Liver (tissue), 9 donors: ENCODE data around the gene AXDND1. TPM values are rescaled to one million over a fixed set of nuclear protein-coding genes. Genes with fewer than 3 reads are reported as not detected.

Experiments used
- DNase-seq: peaks from one replicate; pipeline ENCODE4 v3.0.0-alpha.2; 2017; ENCODE audit warnings: low spot score
- H3K27ac ChIP-seq, 2 donors: one replicate each; pipeline ENCODE4 v1.7.0; 2013; ENCODE audit warnings: inconsistent platforms in 2 of 2, low read length in 2 of 2, control low read depth in 1 of 2, low read depth in 1 of 2, mild to moderate bottlenecking in 1 of 2
- H3K27me3 ChIP-seq, 4 donors: one replicate each; pipeline versions ENCODE4 v1.6.1 to v1.7.0; 2013; ENCODE audit warnings: low read length in 3 of 4, inconsistent platforms in 1 of 4, mild to moderate bottlenecking in 1 of 4, moderate library complexity in 1 of 4; ENCODE audit not compliant: control insufficient read depth in 4 of 4, insufficient read depth in 4 of 4
- H3K36me3 ChIP-seq, 4 donors: one replicate each; pipeline versions ENCODE4 v1.6.1 to v1.7.0; 2013; ENCODE audit warnings: low read length in 3 of 4, mild to moderate bottlenecking in 3 of 4, low read depth in 1 of 4, moderate library complexity in 1 of 4; ENCODE audit not compliant: control insufficient read depth in 4 of 4, insufficient read depth in 3 of 4
- H3K4me1 ChIP-seq, 4 donors: one replicate each; pipeline versions ENCODE4 v1.6.1 to v1.7.0; 2013; ENCODE audit warnings: low read length in 3 of 4, mild to moderate bottlenecking in 3 of 4, moderate library complexity in 1 of 4; ENCODE audit not compliant: control insufficient read depth in 4 of 4, insufficient read depth in 4 of 4
- H3K4me3 ChIP-seq, 3 donors: one replicate each; pipeline versions ENCODE4 v1.6.1 to v1.7.0; 2013; ENCODE audit warnings: low read length in 3 of 3, control low read depth in 1 of 3, low read depth in 1 of 3, mild to moderate bottlenecking in 1 of 3
- H3K9ac ChIP-seq, 2 donors: one replicate each; pipeline ENCODE4 v1.7.0; 2013; ENCODE audit warnings: low read length in 2 of 2, mild to moderate bottlenecking in 2 of 2, moderate library complexity in 2 of 2, control low read depth in 1 of 2, low read depth in 1 of 2
- H3K9me3 ChIP-seq, 4 donors: one replicate each; pipeline versions ENCODE4 v1.6.1 to v1.7.0; 2013; ENCODE audit warnings: low read length in 3 of 4; ENCODE audit not compliant: control insufficient read depth in 4 of 4
- CTCF ChIP-seq: fragments of 150-350 bp; IDR thresholded peaks from 2 replicates; pipeline ENCODE4 v1.5.1; 2017; ENCODE audit warnings: improper control_type of control experiment, low read depth, low read length; ENCODE audit not compliant: missing input control
- EGR1 ChIP-seq, 2 donors: IDR thresholded peaks; 2 replicates each; pipeline ENCODE4 v1.6.1; 2016 to 2018; ENCODE audit warnings: antibody characterized with exemption in 2 of 2, low read depth in 2 of 2
- FOXA1 ChIP-seq: IDR thresholded peaks from 2 replicates; pipeline ENCODE4 v1.6.1; 2016; ENCODE audit warnings: antibody characterized with exemption
- FOXA2 ChIP-seq: IDR thresholded peaks from 2 replicates; pipeline ENCODE4 v1.6.1; 2016; ENCODE audit warnings: antibody characterized with exemption
- HNF4G ChIP-seq: IDR thresholded peaks from 2 replicates; pipeline ENCODE4 v1.6.1; 2016; ENCODE audit warnings: antibody characterized with exemption
- RAD21 ChIP-seq, 2 donors: IDR thresholded peaks; 2 replicates each; pipeline ENCODE4 v1.6.1; 2016; ENCODE audit warnings: antibody characterized with exemption in 2 of 2, mild to moderate bottlenecking in 2 of 2
- REST ChIP-seq: IDR thresholded peaks from 2 replicates; pipeline ENCODE4 v1.6.1; 2016; ENCODE audit warnings: antibody characterized with exemption, mild to moderate bottlenecking
- RXRA ChIP-seq, 2 donors: IDR thresholded peaks; 2 replicates each; pipeline ENCODE4 v1.6.1; 2017 to 2018; ENCODE audit warnings: antibody characterized with exemption in 2 of 2, mild to moderate bottlenecking in 1 of 2
- TAF1 ChIP-seq: conservative IDR thresholded peaks from 2 replicates; pipeline ENCODE4 v1.6.1; 2016; ENCODE audit warnings: antibody characterized with exemption, mild to moderate bottlenecking
- YY1 ChIP-seq: IDR thresholded peaks from 2 replicates; pipeline ENCODE4 v1.6.1; 2016; ENCODE audit warnings: antibody characterized with exemption, mild to moderate bottlenecking
- WGBS: extraction: QIAGEN DNeasy Blood & Tissue Kit; methylation state at CpG from one replicate; pipeline ENCODE4 v1.1.7; 2013; 5-methylcytosine and 5-hydroxymethylcytosine counted together
- polyA plus RNA-seq, 2 donors: library from polyadenylated mRNA; stranded (reverse) in 1 of 2; unstranded in 1 of 2; fragments of 200-250 nt in 1 of 2; fragments of >200 nt in 1 of 2; fragmentation: Nextera tagmentation in 1 of 2; extraction: Ambion mirVana in 1 of 2; gene quantifications; one replicate each; pipeline versions ENCODE4 v1.2.1 to v1.2.3, GENCODE V29; 2013 to 2015
- total RNA-seq, 2 donors: library from RNA; depleted of rRNA; stranded (reverse); fragments of >200 nt; gene quantifications; one replicate each; pipeline ENCODE4 v1.2.3, GENCODE V29; 2014
- TF ChIP-seq, protein P1 (sequence below): IDR thresholded peaks from 2 replicates; pipeline ENCODE4 v1.6.1; 2016; ENCODE audit warnings: antibody characterized with exemption
- TF ChIP-seq, protein P2 (sequence below): IDR thresholded peaks from 2 replicates; pipeline ENCODE4 v1.6.1; 2016; ENCODE audit warnings: antibody characterized with exemption
- TF ChIP-seq, protein P3 (sequence below): IDR thresholded peaks from 2 replicates; pipeline ENCODE4 v1.6.1; 2016; ENCODE audit warnings: antibody characterized with exemption
- donor health status: healthy.
- donor health status: healthy.
- donor health status: healthy.
- donor health status: healthy.
- donor health status: healthy.

The AXDND1 gene
- total and polyA plus RNA-seq, 4 donors: 0.25 TPM; not detected in 3

- Histone ChIP-seq H3K9ac (no peak overlapping the region), H3K36me3 (no peaks in the 10 kb centered on the region), H3K27me3 (no peaks in the 10 kb centered on the region), H3K4me3 (no peak overlapping the region), H3K4me1 (no peaks in the 10 kb centered on the region), H3K9me3 (no peaks in the 10 kb centered on the region), H3K27ac (no peak overlapping the region)
- WGBS: 76% methylated on average over 4 of the region's 4 CpGs
- TF ChIP-seq FOXA1: no peak
- no peak for TF ChIP-seq RAD21 (IDR thresholded peaks at IDR 0.05)
- no peak for TF ChIP-seq HNF4G
- no peak for TF ChIP-seq TAF1
- TF ChIP-seq, protein P1, sequence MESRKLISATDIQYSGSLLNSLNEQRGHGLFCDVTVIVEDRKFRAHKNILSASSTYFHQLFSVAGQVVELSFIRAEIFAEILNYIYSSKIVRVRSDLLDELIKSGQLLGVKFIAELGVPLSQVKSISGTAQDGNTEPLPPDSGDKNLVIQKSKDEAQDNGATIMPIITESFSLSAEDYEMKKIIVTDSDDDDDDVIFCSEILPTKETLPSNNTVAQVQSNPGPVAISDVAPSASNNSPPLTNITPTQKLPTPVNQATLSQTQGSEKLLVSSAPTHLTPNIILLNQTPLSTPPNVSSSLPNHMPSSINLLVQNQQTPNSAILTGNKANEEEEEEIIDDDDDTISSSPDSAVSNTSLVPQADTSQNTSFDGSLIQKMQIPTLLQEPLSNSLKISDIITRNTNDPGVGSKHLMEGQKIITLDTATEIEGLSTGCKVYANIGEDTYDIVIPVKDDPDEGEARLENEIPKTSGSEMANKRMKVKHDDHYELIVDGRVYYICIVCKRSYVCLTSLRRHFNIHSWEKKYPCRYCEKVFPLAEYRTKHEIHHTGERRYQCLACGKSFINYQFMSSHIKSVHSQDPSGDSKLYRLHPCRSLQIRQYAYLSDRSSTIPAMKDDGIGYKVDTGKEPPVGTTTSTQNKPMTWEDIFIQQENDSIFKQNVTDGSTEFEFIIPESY: no peak
- TF ChIP-seq, protein P2, sequence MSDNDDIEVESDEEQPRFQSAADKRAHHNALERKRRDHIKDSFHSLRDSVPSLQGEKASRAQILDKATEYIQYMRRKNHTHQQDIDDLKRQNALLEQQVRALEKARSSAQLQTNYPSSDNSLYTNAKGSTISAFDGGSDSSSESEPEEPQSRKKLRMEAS: no peak
- DNase-seq: no peak
These were observed 6.4 kb downstream of the AXDND1 start for GRCh38 chr1:179372160-179372559.

DNA sequence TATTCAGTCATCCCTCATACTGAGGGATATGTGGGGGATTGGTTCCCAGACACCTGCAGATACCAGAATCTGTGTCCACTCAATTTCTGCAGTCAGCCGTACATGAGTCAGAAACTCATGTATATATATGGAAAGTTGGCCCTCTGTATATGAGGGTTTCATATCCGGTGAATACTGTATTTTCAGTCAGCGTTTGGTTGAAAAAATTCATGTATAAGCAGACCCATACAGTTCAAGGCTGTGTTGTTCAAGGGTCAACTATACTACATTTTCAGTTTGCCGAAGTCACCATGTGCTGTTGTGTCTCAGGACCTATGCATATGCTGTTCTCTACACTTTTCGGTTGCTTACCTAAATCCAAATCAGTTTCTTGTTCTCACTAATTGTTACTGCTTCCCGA, 10.5 kb downstream of the AXDND1 start:
- no peak for TF ChIP-seq YY1
- no peak for TF ChIP-seq FOXA2
- no peak for TF ChIP-seq CTCF
- TF ChIP-seq RXRA (IDR thresholded peaks at IDR 0.05): no peak
- TF ChIP-seq REST: no peak
- no peak for TF ChIP-seq HNF4G
- TF ChIP-seq EGR1 (IDR thresholded peaks at IDR 0.05; ENCODE audit: low read depth in 2 of 2): no peak
- TF ChIP-seq, protein P3, sequence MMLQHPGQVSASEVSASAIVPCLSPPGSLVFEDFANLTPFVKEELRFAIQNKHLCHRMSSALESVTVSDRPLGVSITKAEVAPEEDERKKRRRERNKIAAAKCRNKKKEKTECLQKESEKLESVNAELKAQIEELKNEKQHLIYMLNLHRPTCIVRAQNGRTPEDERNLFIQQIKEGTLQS: no peak
- WGBS: 94% methylated on average over 6 of the region's 6 CpGs
- Histone ChIP-seq H3K4me3 (no peak overlapping the region), H3K36me3 (no peaks in the 10 kb centered on the region), H3K9ac (no peak overlapping the region), H3K27ac (no peak overlapping the region), H3K9me3 (no peaks in the 10 kb centered on the region), H3K27me3 (no peaks in the 10 kb centered on the region), H3K4me1 (no peaks in the 10 kb centered on the region)
- no peak for DNase-seq
